Measurements from ENCODE around the gene DERA.

- no peak for TF ChIP-seq CTCF (IDR thresholded peaks at IDR 0.05)
- TF ChIP-seq POLR2A (IDR thresholded peaks at IDR 0.05), result no peak
- TF ChIP-seq POLR2AphosphoS5 (IDR thresholded peaks at IDR 0.05), result no peak
Observed at GRCh38 chr12:15963271-15963670, 52.1 kb downstream of the DERA start.

Data from breast epithelium (tissue), 3 donors.